ENCODE results near the gene TEP1.
A peak's percentile ranks its signal among the peaks of the same experiment; 100 is the strongest.

DNA sequence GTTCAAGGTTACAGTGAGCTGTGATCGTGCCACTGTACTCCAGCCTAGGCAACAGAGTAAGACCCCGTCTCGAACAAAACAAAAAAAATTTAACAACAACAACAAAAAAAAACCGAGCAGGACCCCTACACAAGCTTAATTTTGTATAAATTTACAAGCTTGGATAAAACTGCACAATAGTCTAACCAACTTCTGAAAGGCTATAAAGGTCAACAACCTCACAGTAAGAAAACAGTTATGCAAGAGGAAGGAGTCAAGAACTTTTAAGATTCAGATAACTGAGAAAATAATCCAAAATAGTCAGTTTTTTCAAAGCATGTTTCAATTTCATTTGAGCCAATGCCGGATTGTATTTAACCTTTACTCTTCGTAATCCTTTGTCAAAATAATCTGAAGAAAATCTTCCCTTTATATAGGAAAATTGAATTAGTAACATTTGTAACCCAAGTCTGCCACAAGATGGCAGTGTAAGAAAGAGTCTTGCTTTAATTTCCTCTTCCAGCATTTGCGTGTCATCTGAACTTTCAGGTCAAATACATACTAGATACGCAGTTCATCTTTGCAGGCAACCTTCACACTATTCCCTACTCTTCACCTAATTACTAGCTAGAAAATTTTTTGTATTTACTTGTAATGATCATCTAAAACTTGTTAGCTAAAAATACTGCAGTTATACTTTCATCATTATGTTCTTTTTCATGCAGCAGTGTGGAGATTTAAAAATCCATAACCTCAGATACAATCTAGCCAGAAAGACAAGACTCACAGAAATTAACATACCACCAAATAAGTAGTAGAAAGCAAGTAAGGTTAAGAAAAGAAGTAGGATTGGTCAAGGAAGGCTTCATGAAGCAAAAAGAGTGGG, 86.1 kb downstream of the TEP1 start:
- TF ChIP-seq, protein P1, sequence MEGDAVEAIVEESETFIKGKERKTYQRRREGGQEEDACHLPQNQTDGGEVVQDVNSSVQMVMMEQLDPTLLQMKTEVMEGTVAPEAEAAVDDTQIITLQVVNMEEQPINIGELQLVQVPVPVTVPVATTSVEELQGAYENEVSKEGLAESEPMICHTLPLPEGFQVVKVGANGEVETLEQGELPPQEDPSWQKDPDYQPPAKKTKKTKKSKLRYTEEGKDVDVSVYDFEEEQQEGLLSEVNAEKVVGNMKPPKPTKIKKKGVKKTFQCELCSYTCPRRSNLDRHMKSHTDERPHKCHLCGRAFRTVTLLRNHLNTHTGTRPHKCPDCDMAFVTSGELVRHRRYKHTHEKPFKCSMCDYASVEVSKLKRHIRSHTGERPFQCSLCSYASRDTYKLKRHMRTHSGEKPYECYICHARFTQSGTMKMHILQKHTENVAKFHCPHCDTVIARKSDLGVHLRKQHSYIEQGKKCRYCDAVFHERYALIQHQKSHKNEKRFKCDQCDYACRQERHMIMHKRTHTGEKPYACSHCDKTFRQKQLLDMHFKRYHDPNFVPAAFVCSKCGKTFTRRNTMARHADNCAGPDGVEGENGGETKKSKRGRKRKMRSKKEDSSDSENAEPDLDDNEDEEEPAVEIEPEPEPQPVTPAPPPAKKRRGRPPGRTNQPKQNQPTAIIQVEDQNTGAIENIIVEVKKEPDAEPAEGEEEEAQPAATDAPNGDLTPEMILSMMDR (IDR thresholded peaks at IDR 0.05) = peak in 1 of 3 donors; percentile 40
- no peak for TF ChIP-seq POLR2A (IDR thresholded peaks at IDR 0.05)

Data from lower leg skin (tissue), 3 donors.